KBM-7 (cell line): Measurements from ENCODE around the gene CEP131.
A peak's percentile ranks its signal among the peaks of the same experiment; 100 is the strongest.

ENCODE experiments used
- DNase-seq: peaks from one replicate; pipeline ENCODE4 v3.0.0-alpha.2; 2015
- in situ Hi-C: fragments of 300-500 bp; cut with MboI; formaldehyde crosslinking; loops from 2 replicates; pipeline ENCODE4 v1.14.3; 2020; ENCODE audit warnings: low sequenced_read_pairs, low pct_unique_long_range_greater_than_20kb, mixed read lengths

Gene CEP131

GRCh38 chr17:81179861-81180260 is 42.9 kb downstream of the CEP131 start:
- DNase-seq, result no peak
- in situ Hi-C loops, result no loop called here

DNA sequence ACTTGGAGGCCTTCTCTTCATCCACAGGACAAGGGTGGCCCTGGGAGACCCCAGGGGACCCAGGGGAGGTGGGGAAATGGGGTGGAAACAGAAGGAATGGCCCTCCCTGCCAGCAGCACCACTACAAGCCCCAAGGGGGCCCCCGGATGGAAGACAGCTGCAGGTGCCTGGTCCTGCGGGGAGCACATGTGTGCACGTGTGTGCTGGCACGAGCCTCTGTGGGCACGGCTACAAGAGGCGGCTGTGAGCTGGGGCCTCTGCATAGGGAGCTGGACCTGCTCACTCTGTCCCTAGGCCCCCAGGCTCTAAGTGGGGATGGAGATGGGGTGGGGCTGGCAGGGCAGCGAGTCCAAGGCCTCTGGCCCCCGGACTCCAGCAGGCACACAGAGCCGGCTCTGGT is 43.5 kb downstream of the CEP131 start:
- in situ Hi-C loops, result no loop called here
- no peak for DNase-seq

GRCh38 chr17:81178136-81179091 is 44.4 kb downstream of the CEP131 start:
- DNase-seq, result no peak
- in situ Hi-C loops, result no loop called here

DNA sequence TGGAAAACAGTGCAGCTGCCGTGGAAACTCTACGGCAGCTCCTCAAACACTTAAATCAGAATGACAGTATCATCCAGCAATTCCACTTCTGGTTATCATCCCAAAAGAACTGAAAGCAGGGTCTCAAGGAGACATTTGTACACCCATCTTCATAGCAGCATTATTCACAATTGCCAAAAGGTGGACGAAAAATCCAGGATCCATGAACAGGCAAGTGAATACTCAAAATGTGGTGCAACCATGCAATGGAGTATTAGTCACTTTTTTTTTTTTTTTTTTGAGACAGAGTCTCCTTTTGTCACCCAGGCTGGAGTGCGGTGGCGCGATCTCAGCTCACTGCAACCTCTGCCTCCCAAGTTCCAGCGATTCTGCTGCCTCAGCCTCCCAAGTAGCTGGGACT is 46.1 kb downstream of the CEP131 start:
- DNase-seq, result peak; percentile 25
- in situ Hi-C loops, result no loop called here

DNA sequence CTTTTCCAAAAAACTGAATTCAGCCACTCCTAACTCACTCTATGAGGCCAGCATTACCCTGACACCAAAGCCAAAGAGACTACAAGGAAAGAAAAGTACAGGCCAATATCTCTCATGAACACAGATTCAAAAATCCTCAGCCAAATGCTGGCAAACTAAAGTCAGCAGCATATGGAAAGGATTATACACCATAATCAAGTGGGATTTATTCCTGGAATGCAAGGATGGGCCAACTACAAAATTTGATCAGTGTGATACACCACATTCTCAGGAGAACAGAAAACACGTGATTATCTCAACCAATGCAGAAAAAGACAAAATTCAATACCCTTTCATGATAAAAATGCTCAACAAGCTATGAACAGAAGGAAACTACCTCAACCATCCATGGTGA is 49.0 kb downstream of the CEP131 start:
- in situ Hi-C loops, result no loop called here

GRCh38 chr17:81173052-81173761 is 49.6 kb downstream of the CEP131 start:
- in situ Hi-C loops, result no loop called here
- no peak for DNase-seq

More for the DNA sequence above, 49.0 kb downstream of the CEP131 start:
- DNase-seq, result no peak

DNA sequence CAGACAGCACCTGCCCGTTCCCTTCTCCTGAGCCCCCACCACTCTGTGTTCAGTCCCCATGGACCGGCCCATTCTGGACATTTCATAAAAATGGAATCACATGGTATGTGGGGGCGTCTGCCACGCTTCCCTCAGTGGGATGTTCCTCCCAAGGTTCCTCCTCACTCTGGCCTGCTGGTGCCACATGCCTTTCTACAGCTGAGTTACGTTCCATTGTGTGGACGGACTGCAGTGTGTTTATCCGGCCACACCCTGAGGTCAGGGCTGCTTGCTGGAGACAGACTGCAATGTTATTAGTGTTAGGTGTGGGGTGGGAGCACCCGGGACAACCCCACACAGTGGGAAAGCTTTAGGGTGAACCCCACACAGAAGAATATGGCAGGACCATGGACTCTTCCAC is 50.8 kb downstream of the CEP131 start:
- in situ Hi-C loops, result no loop called here
- DNase-seq, result no peak

GRCh38 chr17:81170727-81171494 is 51.9 kb downstream of the CEP131 start:
- no peak for DNase-seq
- in situ Hi-C loops, result no loop called here

DNA sequence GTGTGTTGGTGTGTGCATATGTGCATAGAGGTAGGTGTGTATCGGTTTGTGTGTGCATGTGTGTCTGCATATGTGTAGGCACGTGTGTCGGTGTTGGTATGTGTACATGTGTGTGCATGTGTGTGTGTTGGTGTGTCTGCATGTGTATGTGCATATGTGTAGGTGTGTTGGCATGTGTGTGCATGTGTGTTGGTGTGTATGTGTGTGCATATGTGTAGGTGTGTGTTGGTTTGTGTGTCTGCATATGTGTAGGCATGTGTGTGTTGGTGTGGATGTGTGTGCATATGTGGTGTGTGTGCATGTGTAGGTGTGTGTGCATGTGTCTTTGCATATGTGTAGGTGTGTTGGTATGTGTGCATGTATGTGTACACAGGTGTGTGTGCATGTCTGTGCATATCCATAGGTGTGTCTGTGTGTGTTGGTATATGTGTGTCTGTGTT is 52.9 kb downstream of the CEP131 start:
- DNase-seq, result no peak
- in situ Hi-C loops, result no loop called here

GRCh38 chr17:81167638-81168037 is 55.1 kb downstream of the CEP131 start:
- in situ Hi-C loops, result no loop called here

GRCh38 chr17:81167194-81167524 is 55.6 kb downstream of the CEP131 start:
- in situ Hi-C loops, result no loop called here
- no peak for DNase-seq

More at GRCh38 chr17:81167638-81168037, 55.1 kb downstream of the CEP131 start:
- no peak for DNase-seq

DNA sequence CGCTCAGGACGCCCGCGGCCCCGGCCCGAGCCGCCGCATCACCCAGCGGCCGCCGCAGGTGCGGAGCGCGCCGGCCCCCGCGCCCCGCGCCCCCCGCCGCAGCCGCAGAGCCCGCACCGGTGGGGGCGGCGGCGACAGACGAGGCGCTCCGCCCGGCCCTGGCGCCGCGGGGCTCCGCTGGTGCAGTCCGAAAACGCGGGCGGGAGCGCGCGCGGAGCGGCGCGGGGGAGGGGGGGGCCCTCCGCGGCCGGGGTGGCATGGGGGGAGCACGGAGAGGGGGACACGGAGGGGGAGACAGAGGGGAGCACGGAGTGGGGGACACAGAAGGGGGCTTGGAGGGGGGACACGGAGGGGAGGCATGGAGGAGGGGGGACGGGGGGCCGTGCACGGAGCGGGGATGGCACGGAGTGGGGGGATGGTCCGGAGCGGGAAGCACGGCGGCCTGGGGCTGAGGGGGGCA is 56.7 kb downstream of the CEP131 start, which contains the start of gene AATK:
AATK (minus strand) TSS at position 189 of the 460 bp plus-strand sequence. CDS start 229 bp downstream, outside the sequence.
- in situ Hi-C loops, result no loop called here
- DNase-seq, result no peak

GRCh38 chr17:81165246-81166032 is 57.3 kb downstream of the CEP131 start, which contains the start of gene PVALEF:
TSS of gene PVALEF (plus strand) at chr17:81165507. CDS start at chr17:81181227, 15,720 bp downstream.
- in situ Hi-C loops, result no loop called here
- DNase-seq, result peak; percentile 25

DNA sequence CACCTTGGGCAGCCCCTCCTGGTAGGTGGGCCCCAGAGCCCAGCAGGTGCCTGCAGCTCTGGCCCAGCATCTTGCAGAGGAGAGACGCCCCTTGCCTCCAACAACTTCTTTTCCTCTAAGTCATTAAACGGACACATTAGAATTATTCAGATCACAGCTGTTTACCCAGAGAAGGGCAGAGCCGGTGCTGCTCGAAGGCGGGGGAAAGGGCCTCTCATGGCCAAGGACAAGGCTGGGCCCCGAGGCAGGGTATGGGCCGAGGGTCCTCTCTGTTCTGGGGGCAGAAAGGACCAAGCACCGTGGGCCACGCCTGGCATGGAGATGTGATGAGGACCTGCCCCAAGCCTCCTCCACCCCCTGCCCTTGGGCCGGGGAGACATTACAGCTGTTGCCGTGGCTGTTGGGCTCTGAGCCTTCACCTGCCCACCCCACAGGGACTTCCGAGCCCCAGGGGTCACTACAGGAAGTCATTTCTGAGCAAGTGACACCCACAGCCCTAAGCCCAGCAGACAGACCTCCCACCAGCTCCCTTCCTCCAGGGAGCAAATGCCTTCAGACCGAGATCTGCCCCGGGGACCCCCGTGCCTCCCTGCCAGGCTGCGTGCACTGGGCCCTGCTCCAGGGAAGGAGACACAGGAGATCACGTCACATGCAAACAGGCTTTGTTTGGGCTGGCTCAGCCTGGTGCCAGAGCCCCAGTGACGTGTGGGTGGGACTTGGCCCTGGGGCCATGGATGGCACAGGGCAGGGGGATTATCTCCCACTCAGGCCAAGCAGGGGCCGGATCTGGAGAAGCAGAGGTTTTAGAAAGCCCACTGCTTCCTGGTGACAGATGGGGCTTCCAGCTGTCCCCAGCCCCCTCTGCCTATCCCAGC is 58.2 kb downstream of the CEP131 start:
- peak; percentile 4 for DNase-seq
- in situ Hi-C loops, result no loop called here

DNA sequence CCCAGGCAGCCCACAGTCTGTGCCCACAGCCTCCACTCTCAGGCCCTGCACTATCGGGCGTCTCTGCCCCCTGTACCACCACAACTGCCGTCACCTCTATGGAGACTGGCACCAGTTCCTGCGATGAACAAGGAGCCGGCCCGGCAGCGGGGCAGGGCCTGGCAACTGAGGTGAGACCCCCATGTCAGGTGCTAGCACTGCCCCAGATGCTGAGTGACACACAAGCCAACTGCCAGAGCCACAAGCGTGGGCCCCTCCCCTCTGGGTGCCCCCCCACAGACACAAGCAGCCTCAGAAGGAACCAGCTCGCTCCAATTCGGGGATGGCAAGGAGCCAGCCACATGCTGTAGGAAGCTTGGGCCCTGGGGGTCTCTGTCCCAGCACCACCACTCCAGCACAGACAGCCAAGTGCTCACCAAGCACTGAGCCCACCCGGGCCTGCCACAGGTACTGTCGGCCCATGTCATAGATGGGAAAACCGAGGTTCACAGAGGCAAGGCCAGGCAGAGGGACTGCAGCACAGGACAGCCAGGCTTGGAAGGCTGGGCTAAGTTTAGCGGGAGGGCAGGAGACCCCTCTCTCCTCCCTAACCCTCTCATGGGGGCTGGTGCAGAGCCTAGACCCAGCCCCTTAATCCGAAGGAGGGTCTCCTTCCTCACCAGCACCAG is 58.9 kb downstream of the CEP131 start:
- no peak for DNase-seq
- in situ Hi-C loops, result no loop called here

DNA sequence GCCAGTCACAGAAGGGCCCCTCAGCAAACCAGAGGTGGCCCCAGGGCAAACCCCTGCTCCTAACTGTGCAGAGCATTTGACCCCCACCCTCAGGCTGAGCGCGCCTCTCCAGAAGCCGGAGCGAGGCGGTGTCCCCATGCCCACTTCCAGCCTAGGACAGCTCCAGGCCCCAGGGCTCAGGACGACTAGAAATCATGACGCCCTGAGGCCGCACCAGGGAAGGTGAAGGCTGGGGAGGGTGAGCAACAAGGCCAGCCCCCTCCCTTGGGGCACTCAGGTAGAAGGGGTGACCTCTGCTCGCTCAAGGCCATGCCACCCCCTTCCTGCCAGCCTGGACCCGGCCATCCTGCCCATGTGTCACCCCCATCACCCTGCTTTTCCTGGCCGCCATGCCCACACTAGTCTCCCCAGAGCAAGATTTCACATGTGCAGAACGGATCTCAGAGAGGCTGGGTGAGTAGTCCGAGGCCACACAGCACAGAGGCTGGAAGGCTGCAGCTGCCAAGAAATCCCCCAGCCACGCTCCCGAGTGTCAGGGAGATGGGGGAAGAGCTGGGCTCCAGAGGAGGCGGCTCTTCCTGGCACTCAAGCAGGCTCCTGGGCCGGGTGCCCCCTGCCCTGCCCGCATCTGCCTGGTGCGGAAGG is 59.6 kb downstream of the CEP131 start:
- no peak for DNase-seq
- in situ Hi-C loops, result no loop called here

DNA sequence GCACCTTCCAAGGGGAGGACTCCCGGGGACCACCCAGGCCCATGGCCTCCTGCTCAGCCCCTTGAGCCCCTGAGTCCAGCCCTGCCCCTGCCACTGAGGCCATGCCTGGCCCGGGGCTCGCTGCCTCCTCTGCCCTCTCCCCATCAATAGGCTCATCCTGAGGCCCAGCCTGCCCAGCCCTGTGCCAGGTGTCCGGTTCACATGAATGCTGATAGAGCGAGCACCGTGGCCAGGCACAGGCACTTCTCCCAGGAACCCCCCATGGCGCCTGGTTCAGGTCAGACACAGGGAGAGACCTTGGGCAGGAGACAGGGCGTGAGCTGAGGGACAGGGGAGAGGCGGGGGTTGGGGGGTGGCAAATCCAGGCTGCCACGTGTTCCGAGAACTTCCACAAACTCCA is 60.3 kb downstream of the CEP131 start:
- in situ Hi-C loops, result no loop called here
- no peak for DNase-seq
